GM21447 (cell line): ENCODE measurements around the gene ANO7.

Experiments
- ATAC-seq: cut with Tn5 transposase; IDR thresholded peaks from one replicate; pipeline ENCODE4 v1.9.1; 2021; ENCODE audit not compliant: unreplicated experiment

The ANO7 gene

GRCh38 chr2:241156971-241157441 is 31.5 kb upstream of the ANO7 start:
- ATAC-seq = no peak

- ATAC-seq = no peak
Observed at GRCh38 chr2:241157841-241158545, 30.5 kb upstream of the ANO7 start.

- ATAC-seq = no peak
Observed at GRCh38 chr2:241158546-241158900, 30.0 kb upstream of the ANO7 start.

GRCh38 chr2:241159116-241159515 is 29.4 kb upstream of the ANO7 start:
- no peak for ATAC-seq

GRCh38 chr2:241160318-241160717 is 28.2 kb upstream of the ANO7 start:
- no peak for ATAC-seq

GRCh38 chr2:241161646-241162281 is 26.7 kb upstream of the ANO7 start:
- no peak for ATAC-seq

GRCh38 chr2:241163601-241164118 is 24.8 kb upstream of the ANO7 start:
- no peak for ATAC-seq

GRCh38 chr2:241168366-241168765 is 20.1 kb upstream of the ANO7 start:
- ATAC-seq = no peak

- ATAC-seq = no peak
Observed at GRCh38 chr2:241173557-241173956, 14.9 kb upstream of the ANO7 start.

GRCh38 chr2:241177526-241178334 is 10.7 kb upstream of the ANO7 start:
- ATAC-seq = no peak

- no peak for ATAC-seq
Observed at GRCh38 chr2:241178961-241179360, 9.5 kb upstream of the ANO7 start.

- ATAC-seq = no peak
Observed at GRCh38 chr2:241179899-241180298, 8.6 kb upstream of the ANO7 start.

GRCh38 chr2:241180495-241180894 is 8.0 kb upstream of the ANO7 start:
- ATAC-seq = no peak

GRCh38 chr2:241182126-241182525 is 6.4 kb upstream of the ANO7 start:
- ATAC-seq = no peak

GRCh38 chr2:241182531-241183133 is 5.8 kb upstream of the ANO7 start:
- no peak for ATAC-seq

- no peak for ATAC-seq
Observed at GRCh38 chr2:241183221-241183620, 5.3 kb upstream of the ANO7 start.

GRCh38 chr2:241184901-241185300 is 3.6 kb upstream of the ANO7 start:
- no peak for ATAC-seq

GRCh38 chr2:241185961-241186360 is 2.5 kb upstream of the ANO7 start:
- no peak for ATAC-seq

- no peak for ATAC-seq
Observed at GRCh38 chr2:241187101-241187917, 1.2 kb upstream of the ANO7 start.

GRCh38 chr2:241187918-241188234 is 601 bp upstream of the ANO7 start:
- no peak for ATAC-seq
